GM19395 (cell line): ENCODE results near the gene HOXB6.

ENCODE experiments used
- ATAC-seq: cut with Tn5 transposase; IDR thresholded peaks from one replicate; pipeline ENCODE4 v1.9.1; 2021; ENCODE audit warnings: mild to moderate bottlenecking, moderate library complexity; ENCODE audit not compliant: unreplicated experiment

HOXB6 gene

DNA sequence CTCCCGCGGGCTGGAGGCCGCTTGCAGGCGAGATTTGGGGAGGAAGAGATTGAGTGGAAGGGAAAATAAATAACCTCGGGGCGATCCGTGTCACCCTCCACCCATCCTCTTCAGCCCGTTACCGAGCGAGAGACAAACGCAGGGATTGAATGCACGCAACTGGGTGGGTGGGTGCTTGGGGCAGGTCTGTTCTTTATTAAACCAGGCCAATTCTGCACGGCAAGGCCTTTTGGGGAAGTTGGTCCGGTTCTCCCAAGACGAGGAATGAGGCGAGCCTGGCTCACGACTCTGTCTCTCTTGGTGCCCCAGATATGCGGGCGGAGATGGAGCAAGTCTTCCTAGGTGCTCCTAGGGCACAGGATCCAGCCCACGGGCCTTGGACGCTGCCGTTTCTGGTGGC is 6.4 kb upstream of the HOXB6 start:
- no peak for ATAC-seq

DNA sequence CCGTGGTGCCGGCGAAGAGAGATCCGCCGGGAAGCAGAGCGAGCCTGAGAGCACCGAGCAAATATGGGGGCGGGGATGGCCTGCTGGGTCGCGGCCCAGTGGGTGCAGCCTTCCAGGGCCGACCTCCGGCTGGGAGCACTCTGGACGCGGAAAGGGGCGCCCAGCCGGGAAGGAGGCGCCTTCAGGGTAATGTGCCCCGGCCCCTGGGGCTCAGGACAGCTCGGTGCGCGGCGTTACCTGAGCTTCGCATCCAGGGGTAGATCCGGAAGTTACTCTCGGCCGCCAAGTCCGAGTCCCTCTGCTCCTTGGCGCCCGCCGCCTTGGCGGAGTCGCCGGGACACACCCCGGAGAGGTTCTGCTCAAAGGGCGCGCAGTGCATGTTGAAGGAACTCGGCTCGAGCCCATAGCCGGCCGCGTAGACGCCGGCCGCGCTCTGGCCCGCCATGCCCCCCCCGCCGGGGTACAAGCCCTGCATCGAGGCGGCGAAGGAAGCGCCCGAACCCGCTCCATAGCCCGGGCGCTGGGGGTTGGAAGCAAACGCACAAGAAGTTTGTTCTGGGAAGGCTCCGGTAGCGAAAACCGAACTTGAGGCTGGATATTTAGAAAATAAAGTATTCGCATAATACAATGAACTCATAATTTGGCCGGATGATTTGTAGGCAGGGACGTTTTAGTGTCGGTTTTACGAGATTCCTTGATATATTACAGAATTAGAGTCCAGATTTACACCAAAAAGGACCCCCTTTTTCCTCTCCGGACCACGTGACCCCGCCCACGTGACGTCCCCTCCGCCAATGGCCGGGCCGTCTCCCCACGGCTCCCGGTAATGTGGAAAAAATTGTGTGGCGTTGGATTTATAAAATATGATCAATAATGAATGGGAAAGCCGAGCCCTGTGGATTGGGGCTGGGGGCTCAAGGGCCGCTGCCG is 5.8 kb upstream of the HOXB6 start, which contains the start of gene HOXB7:
Gene HOXB7 (minus strand): TSS at position 736 of the 930 bp plus-strand sequence. CDS start 99 bp downstream, at position 637.
- ATAC-seq: no peak

DNA sequence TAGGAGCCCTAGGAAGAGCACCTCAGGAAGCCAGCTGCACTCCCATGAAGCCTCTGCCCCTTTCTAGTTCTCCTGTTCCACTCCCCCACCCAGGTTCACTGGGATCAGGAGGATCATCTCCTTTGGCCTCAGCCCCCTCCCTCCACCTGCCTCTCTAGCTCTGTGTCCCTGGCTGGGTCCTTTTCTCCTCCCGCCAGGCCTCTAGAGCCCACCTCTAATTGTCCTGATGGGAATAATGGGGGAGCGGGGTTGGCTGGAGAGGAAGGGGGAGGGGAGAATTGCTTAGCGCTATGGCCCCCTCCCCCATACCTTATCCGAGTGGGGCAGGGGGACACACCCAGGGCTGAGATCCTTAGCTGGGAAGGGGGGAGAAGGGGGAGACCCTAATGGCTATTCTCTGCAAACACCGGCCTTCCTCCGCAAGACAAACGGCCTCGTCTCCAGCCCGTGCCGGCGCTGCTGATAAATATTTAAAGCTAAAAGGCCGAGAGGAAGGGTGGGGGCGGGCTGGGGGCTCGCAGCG is 5.0 kb upstream of the HOXB6 start:
- ATAC-seq: no peak

DNA sequence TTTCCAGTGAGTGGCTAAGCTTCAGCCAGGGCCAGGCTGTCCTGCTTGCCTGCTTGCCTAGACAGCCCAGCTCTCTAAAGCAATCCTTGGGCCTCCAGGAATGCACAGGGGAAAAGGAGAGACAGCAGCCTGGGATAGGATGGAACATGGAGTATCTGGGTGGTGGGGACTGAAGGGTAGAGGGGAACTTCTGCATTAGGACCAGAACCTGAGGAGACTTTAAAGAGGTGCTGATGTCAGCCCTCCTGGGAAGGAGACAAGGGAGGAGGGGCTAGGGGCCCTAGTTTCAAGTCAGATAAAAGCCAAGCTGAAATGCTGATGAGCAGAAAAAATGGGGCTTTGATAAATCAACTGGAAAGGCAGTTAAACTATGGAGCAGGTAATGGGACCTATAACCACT is 4.2 kb upstream of the HOXB6 start:
- no peak for ATAC-seq

DNA sequence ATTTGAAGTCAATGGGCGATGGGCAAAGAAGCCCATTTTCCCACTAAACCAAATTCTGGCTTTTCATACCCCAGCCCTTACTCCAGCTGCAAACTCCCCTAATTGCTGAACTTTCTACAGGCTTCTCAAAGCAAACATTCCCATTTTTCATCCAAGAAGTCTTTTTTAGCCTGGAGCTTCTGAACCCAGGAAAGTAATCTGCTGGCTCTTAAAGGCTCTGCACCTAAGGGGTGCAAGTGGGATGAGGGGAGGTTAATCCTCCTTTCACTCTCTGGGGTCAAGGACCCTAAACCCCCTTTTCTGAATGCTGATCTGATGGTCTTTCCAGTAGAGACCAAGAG is 3.7 kb upstream of the HOXB6 start:
- ATAC-seq: no peak

DNA sequence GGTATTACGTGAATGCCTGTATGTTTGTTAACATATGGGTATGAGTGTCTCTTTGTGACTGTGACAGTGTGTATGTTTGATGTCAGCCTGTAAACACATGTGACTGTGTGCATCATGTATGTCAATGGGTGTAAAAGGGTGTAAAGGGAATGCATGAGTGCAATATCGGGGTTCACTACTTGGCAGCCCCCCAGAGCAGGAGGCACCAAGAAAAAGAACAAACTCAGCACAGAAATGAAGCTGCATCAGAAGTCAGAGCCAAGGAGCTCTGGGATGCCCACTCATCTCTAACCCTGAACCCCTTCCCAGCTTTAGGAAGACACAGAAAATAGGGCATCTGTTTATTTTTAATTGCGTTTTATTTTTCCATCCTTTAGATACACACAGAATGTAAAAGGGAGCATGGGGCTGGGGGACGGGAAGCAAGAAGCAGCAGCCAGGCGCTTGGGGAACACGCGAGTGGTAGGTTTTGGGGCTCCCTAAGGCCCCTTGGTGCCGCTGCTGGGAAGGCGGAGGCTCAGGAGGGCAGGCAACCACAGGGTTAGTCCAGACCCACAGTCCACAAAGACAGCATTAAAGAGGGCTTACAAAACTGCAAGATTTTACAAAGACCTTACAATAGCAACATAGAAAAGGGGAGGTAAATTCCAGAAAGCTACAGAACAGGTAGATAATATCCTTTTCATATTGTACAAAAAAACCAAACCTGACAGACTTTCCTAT is 2.3 kb upstream of the HOXB6 start:
- no peak for ATAC-seq

DNA sequence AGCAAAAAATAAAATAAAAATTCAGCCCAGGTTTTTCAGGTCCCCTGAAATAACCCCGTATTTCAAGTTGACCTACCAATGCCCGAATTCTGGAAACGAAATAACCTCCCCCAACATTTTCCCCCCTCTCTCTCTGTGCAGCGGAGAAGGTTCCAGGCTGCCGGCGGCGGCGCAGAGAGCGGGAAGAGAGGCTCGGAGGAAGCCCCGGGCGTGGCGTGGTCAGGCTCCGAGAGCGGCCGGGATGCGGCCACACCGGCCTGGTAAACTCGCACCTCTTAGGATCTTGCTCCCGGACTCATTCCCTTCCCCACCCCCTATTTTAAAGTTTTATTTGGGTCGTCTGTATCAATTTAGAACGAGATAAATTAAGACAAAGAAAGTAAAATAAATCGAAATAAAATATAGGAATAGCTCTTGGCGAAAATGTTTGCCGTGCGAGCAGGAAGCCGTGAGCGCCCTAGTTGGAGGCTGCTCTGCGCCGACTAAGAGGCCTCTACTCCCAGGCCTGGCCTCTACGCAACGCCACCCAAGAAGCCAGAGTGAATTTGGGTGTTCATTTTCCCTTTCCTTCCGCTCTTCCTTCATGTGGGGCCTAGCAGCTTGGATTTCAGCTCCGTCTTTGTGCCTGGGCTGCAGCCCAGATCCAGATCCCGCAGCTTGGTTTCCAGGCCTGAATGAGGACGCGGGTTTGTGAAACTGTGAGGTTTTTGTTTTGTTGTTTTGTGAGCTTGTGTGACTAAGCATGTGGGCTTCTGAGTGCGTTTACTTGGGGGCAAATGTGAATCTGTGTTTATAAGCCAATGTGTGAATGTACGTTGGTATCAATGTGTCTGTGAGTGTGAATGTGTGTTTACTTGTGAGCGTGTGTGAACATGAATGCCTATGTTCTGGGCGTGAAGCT is 1.5 kb upstream of the HOXB6 start:
- no peak for ATAC-seq

DNA sequence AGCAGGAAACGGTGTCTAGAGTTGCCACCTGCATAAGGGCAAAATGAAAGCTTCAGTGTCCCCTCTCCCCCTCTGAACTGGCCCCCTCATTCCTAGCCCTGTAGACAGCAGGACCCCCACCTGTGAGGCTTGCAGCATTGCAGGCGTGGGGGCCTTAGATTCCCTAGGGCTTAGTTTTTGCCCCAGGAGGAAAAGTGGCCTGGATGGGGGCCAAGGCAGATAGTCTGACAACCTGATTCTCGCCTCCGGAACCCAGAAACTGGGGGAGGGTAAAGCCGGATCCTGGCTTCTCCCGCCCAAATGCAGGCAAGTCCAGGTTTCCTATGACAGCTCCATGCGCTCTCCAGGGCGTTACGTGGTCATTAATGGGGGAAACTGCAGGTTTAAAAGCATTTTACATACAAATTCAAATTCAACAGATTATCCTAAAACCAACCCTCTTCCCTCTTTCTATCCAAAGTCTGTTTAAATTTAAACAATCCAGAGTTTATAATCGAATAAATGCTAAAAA is 678 bp upstream of the HOXB6 start:
- no peak for ATAC-seq

DNA sequence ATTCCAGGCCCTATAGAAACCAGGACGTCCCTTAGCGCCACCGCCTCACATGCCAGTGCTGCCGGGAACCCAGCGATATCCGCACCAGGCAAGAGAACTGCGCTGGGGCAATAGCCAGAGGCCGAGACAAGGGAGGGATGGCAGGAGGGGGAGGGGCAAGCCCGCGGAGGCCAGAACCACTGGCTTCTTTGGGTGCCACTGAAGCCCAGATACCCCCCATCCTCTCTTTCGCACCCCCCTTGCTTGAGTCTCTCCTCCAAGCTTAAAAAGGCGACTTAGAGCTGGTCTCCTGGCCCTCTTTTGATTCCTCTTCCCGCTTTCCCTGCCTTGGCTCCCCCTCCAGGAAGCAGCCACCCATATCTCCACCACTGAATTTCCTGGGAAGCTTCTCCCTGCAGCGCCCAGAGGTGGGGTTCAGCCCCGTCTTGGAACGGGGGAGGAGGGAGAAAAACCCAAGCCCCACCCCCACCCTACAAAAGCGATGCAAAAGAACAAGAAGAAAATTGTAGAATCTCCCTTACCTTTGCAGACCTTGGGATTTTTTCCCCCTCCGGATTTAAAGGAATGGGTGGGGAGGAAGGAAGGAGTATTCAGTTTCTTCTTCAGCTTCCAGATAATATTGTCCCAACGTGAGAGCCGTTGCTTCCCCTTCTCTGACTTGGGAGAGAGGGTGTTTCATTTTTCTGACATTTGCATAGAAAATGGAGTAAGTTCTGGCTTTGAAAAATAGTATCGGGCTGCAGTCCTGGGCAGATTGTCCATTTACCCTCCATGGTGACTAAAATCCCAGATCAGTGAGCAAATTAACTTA is 622 bp downstream of the HOXB6 start:
- ATAC-seq: no peak

DNA sequence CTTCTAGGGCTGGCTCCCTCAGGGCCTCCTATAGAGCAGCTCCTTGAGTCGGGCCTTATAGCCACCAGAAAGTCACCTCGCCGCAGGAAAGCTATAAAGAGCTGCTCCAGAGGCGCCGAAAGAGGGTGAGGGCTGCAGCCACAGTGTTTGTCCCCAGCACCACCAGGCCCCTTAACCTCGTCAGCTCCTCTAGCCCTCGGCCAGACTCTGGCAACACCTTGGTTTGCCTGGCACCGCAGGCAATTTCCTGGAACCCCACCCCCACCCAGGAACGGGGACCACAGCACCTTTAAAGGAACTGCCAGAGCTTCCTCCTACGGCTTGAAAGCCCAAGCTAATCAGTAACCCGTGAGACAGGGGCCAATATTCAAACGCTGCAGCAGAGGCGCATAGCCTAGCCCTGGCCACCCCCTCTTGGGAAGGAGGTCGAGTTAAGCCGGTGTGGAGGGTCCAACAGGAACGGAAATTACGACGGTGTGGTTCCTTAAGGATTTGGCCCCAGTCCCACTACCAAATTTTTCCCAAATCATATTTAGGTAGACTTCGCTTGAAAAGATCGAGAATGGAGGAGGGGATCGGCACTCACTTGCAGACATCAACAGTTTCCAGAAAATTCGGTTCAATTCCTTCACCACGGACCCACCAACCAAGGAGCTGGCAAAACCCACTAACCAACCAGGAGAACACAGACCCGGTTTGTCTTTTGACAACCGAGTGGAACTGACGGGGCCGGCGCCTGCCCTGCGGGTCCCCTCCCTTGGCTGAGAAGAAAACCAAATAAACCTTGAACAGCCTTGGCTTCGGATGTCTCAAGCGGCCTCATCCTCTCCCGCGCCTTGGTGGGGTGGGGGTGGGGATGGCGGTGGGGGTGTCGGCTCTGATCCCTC is 3.0 kb downstream of the HOXB6 start:
- ATAC-seq: no peak

DNA sequence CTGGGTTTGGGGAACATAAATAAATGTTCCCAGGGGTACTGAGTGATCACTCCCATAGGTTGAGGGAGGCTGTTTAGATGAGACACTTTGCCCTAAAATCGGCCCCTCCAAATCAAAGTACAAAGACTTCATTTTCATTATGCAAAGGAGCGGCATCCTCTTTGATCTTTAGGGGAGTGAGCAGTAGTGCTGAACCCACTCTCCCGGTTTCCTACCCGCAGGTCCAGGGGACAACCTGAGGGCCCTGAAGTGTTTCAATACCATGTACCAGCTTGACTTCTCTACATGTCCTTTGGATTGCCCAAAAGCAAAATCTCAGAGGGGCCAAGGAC is 3.6 kb downstream of the HOXB6 start:
- no peak for ATAC-seq

DNA sequence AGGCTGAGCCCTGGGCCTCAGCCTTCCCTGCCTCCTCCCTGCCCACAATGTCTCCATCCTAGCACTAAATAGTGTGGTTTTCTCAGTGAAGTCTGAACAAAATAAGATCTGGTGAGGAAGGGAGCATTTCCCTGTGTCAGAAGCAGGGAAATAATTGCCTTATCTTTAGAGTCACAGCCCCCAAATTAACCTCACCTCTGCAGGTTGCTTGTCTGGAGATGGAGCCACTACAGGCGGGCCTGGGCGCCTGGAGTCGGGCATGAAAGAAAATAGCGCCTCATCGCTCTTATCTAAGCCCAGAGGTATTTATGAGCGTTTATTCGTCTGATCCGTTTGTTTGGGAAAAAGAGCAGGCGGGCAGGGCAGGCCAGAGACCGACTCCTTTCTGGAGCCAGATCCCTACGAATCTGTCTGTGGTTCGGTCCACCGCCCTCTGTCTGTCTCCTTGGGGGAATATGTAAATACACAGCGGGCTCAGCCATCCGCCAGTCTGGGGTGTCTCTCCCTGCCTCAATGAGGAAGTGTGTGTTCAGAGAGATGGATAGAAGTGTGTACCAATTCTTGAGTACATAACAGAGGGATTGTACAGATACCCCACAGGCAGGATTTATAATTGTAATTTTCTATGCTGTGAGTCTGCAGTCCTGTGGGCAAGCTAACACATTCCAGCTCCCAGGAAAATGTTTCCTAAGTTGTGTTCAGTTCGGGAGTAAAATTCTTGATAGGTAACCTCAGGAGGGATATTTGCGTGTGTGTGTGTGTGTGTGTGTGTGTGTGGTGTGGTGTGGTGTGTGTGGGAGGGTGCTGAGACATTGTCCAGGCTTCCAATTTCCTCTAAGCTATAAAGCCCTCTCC is 4.3 kb downstream of the HOXB6 start:
- no peak for ATAC-seq

DNA sequence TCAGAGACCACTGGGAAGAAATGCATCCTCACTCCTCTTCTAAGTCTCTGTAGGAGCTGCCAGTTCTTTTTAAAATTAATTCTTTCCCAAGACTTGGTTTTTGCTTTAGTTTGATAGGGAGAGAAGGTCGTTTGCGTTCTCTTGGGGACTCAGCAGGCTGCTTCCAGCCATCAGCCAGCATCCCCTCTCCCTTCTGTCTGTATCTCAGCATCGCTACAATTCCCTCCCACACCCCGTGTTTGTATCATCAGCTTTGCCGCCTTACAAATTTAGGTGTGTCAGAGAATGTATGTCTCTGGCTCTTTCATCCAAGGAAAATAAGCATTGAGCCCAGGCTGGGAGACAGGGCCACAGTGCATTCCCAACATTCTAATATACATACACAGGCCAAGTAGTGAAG is 5.4 kb downstream of the HOXB6 start:
- ATAC-seq: no peak

DNA sequence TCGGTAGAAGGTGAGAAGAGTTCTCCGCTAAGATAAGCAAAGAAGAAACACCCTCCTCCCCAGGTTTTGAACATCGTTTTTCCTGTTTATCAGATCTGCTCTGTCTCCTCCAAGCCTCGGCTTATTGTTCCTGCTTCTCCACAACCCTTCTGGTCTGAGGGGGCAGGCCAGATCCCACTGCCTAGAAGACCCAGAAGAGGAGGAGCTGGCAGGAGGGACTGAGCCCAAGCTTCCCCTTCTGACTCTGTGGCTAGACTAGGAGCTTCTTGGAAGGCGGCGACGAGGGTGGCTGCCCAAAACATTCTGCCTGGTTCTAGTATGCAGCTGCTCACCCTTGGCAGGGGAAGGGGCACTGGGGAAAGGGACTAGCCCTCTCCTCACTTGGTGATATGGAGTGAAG is 6.0 kb downstream of the HOXB6 start:
- ATAC-seq: no peak

DNA sequence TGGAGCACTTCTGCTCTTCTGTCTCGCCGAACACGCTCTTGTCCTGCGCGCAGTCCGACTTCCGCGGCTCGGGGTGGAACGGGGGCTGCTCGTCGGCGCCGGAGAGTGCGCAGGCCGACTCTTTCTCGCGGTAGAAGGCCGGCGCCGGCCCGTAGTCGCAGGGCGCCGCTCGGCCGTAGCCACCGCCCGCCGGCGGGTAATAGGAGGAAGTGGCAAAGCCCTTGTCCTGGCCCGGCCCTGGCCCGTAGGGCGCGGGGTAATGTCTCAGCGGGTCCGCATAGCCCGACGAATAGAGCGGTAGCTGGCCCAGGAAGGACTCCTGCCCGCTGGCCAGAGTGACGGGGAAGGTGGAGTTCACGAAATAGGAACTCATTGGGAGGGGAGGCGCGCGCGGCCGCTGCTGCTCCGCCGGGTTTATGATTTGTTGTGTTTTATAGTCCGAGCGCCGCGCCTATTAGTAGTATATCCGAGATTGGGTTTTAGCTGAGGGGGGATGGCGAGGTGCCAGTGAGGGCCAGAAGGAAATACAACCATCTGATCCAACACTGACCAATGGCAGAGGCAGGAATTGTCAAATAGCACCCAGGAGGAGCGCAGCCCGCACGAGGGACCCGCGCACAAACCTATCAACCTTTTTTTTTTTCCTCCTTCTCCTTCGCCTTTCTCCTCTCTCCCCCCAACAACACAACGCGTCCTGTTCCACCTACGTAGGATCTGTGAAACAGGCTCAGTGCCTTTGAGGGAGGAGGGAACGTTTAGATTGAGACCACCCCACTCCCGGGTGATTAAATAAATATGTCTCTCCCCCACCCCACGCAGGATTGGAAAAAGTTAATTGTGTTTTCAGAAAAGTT is 6.8 kb downstream of the HOXB6 start:
- no peak for ATAC-seq

DNA sequence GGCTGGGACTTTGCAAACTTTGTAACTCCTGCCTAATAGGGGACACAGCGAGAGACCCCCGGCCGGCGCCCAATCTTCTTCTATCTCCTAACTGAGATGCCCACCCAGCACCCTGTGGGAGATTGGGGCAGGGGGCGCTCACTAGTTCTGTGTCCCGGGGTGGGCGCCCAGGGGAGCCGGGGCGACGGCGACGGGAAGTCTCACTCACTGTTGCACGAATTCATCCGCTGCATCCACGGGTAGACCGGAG is 7.3 kb downstream of the HOXB6 start:
- ATAC-seq: no peak

DNA sequence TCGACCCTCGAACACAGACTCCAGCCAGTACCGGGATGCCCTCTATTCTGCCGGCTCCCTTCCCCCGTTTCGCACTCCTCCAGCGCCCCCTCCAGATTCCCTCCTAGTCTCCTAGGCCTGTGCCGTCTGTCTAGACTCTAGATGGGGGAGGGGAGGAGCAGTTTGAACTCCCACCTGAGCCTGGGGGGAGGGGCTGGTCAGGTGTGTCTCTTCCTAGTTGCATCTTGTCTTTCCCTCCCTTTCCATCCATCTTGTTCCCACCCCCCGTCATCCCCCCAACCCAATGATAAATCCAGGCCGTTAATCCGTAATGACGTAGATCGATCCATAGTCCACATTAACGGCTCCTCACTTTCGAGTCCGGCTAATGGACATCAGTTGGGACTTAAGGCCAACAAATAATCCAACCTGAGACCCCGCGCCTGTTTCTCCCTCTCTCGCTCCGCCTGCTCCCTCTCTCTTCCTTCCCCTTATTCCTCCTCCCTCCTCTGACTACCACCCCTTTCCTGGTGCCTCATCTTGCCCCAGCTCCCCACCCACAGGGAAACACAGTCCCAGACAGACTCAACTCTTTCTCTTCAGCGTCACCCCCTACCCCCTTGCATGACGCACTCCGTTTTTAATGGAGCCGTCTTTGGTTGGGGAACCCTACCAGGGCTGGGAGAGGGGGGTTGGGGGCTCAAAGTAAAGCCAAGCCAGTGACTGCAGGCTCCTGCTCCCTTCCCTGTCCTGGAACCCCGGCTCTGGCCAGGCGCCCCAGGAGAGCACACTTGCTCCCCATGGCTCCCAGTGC is 7.9 kb downstream of the HOXB6 start:
- no peak for ATAC-seq
